ENCODE results near the gene ONECUT3. TPM values are rescaled to one million over a fixed set of nuclear protein-coding genes. Genes with fewer than 3 reads are reported as not detected.

ONECUT3 gene
- total RNA-seq, 1 donor from 2014 or later, result not detected

- ATAC-seq (ENCODE audit: poor library complexity) (peak; percentile 57), DNase-seq (peak; percentile 61)
- intact Hi-C loops (cut with DNase I), result no loop called here
Observed at GRCh38 chr19:1817553-1818179, 64.4 kb downstream of the ONECUT3 start.

- intact Hi-C loops (cut with DNase I), result no loop called here
- ATAC-seq (ENCODE audit: poor library complexity) (no peak), DNase-seq (no peak)
Observed at GRCh38 chr19:1818549-1819195, 65.4 kb downstream of the ONECUT3 start.

DNA sequence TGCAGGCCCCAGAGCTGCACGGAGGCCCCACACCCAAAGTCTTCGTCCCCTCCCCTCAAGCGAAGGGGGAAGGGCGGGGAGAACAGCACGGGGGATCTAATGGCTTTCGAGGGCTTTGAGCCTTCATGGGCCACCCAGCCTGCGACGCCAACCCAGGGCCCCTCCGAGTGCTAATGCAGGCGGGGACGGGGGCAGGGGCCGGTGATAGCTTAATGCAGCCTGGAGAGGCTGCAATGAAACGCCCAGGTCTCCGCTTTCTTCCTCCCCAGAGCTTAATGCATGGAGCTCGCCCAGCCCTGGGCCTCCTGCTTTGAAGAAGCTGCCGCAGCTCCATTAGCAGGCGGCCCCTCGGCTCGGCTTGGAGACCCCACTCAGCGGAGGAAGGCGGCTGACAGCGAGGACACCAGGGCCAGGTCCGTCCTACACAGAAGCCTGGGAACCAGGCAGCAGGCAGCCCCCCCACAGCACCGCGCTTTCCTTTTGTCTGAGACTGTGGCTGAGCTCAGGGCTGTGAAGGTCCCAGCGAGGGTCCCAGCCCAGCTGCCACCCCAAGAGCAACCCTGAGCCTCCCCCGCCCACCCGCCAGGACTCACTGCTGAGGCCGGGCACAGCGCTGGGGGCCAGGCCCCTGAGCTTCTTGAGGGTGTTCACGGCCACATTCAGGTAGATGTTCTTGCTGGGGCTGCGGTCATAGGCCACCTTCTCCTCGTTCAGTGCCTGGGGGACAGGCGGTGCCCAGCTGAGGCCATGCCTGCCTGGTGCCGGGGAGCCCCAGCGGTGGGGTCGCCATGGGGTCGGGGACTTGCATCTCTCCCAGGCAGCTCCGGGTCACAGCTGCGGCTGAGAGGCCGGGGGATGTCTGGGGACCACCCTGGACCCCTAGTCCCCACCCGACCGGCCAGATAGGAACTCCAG is 66.3 kb downstream of the ONECUT3 start:
- DNase-seq (no peak), ATAC-seq (ENCODE audit: poor library complexity) (no peak)
- intact Hi-C loops (cut with DNase I), result loop anchor here (10.0 kb wide), 1 partner anchor 145 kb away; no protein-coding TSS in a partner anchor

DNA sequence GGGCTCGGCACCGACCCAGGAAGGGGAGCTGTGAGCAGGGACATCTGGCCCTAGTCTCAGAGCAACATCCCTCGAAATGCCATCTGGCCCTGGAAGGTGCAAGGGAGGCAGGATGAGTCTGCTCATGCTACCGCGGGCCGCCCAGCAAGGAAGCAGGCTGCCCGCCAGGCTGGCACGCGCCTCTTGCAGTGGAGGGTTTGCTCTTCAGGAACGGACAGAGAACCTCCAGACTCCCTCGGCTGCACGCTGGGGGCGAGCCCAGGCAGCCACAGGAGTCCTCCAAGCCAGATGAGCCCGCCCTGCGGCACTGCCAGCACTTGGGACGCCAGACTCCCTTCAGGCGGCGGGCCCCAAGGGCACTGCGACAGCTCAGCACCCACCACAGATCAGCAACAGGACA is 68.9 kb downstream of the ONECUT3 start:
- intact Hi-C loops (cut with DNase I), result loop anchor here (10.0 kb wide), 1 partner anchor 147 kb away; no protein-coding TSS in a partner anchor
- no peak for DNase-seq
- ATAC-seq (ENCODE audit: poor library complexity), result no peak

DNA sequence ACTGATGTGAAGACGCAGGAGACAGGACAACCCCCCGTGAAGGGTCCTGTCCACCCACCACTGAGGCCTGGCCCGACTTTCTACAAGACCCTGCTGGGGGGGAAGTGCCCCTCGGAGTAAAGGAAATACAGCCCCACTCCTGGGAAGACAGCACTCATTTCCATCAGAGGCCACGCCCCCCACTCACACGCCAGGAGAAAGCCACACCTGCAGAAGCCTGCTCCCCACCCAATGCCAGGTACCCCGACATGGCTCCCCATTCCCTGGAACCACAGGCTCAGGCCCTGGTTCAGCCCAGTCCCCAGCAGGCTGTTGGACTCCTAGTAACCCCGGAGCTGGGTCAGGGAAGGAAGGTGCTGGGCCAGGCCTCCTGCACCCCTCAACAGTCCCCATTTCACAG is 69.7 kb downstream of the ONECUT3 start:
- ATAC-seq (ENCODE audit: poor library complexity) (no peak), DNase-seq (no peak)
- intact Hi-C loops (cut with DNase I), result loop anchor here (10.0 kb wide), 1 partner anchor 148 kb away; no protein-coding TSS in a partner anchor

- ATAC-seq (ENCODE audit: poor library complexity) (no peak), DNase-seq (no peak)
- intact Hi-C loops (cut with DNase I), result loop anchor here (10.0 kb wide), 1 partner anchor 149 kb away; no protein-coding TSS in a partner anchor
Observed at GRCh38 chr19:1823539-1824251, 70.4 kb downstream of the ONECUT3 start.

DNA sequence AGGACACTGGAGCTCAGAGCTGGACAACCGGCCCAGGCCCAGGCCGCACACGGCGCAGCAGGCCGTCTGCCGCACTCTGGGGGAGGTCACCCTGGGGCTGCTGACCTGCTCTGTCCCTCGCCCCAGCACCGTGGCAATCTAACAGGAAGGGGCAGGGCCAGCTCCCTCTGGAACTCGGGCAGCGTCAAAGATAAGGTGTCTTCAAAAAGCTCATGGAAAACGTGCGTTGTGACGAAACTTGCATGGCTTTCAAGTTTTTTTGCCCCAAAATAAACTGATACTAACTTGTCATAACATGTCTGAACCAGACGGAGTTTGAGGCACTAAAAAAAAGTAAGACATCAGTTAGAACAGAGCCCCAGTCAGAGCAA is 70.9 kb downstream of the ONECUT3 start:
- DNase-seq (no peak), ATAC-seq (ENCODE audit: poor library complexity) (no peak)
- intact Hi-C loops (cut with DNase I), result loop anchor here (10.0 kb wide), 1 partner anchor 149 kb away; no protein-coding TSS in a partner anchor

GRCh38 chr19:1825909-1826556 is 72.7 kb downstream of the ONECUT3 start:
- peak; percentile 86 for DNase-seq
- peak; percentile 84 for ATAC-seq (ENCODE audit: poor library complexity)
- intact Hi-C loops (cut with DNase I), result loop anchor here (10.0 kb wide), 1 partner anchor 151 kb away; no protein-coding TSS in a partner anchor

- intact Hi-C loops (cut with DNase I), result loop anchor here (10.0 kb wide), 1 partner anchor 152 kb away; no protein-coding TSS in a partner anchor
- ATAC-seq (ENCODE audit: poor library complexity) (no peak), DNase-seq (no peak)
Observed at GRCh38 chr19:1826557-1827521, 73.5 kb downstream of the ONECUT3 start.

- ATAC-seq (ENCODE audit: poor library complexity), result no peak
- intact Hi-C loops (cut with DNase I), result loop anchor here (10.0 kb wide), 1 partner anchor 153 kb away; no protein-coding TSS in a partner anchor
Observed at GRCh38 chr19:1827566-1828278, 74.4 kb downstream of the ONECUT3 start.

DNA sequence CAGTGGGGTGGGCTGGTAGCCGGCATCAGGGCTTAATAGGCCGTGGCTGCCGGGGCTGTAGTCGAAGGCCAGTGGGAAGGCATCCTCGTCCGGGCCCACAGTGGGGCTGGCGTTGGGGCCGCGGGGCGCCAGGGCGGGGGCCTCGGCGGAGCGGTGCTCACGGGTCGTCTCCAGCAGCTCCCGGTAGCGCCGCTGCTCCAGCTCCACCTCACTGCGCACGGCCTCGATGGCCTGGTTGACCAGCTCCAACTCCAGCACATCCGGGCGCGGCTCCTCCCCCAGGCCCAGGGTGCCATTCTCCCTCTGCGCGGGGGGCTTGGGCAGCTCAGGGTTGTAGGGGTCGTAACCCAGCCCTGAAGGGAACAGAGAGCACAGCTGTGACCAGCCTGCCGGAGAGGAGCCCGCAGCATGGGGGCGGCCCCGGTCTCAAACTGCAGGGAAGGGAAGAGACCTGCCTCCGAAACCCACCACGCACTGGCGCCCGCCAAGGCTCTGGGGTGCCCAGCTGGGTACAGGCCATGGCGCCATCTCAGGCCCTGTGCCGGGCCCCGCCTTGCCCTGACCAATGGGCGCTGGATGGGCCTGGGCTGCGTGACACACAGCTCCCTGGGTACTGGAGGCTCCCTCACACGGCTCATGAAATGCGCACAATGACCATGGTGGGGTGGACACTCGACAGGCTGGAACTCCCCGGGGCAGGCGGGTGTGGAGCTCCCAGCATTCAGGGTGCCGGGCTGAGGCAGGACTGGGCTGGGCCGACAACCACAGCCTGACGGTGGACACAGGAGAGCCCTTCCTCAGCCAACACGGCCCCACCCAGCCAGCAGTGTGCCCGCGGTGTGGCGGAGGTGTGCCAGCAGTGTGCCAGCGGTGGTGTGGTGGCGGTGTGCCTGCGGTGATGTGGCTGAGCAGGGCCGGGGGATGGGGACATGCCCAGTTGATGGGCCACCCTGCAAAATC is 75.3 kb downstream of the ONECUT3 start:
- DNase-seq (no peak), ATAC-seq (ENCODE audit: poor library complexity) (no peak)
- intact Hi-C loops (cut with DNase I), result loop anchor here (10.0 kb wide), 1 partner anchor 154 kb away; no protein-coding TSS in a partner anchor

More at GRCh38 chr19:1827566-1828278, 74.4 kb downstream of the ONECUT3 start:
- DNase-seq, result no peak

GRCh38 chr19:1829958-1830357 is 76.7 kb downstream of the ONECUT3 start:
- DNase-seq (no peak), ATAC-seq (ENCODE audit: poor library complexity) (no peak)
- intact Hi-C loops (cut with DNase I), result loop anchor here (10.0 kb wide), 1 partner anchor 155 kb away; no protein-coding TSS in a partner anchor

DNA sequence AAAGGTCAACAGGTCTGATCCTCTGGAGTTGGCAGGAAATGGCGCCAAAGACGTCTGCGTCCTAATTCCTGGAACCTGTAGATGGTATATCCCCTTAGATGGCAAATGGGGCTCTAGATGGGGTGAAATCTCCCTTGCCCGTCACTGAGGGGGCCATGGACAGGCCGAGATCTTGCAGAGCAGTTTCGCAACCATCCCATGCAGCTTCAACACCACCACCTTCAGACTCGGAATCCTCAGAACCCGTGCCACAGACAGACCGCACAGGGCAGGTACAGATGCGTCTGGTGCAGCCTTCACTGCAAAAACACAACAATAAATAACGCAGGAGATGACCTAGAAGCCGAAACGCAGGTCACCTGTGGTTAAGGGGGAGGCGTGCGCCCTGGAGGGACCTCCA is 77.3 kb downstream of the ONECUT3 start:
- ATAC-seq (ENCODE audit: poor library complexity) (no peak), DNase-seq (no peak)
- intact Hi-C loops (cut with DNase I), result no loop called here
